ENCODE results near the gene ATG9B. TPM values are rescaled to one million over a fixed set of nuclear protein-coding genes. Genes with fewer than 3 reads are reported as not detected.

ATG9B gene
- total RNA-seq, 2 donors from 2014 or later: not detected

DNA sequence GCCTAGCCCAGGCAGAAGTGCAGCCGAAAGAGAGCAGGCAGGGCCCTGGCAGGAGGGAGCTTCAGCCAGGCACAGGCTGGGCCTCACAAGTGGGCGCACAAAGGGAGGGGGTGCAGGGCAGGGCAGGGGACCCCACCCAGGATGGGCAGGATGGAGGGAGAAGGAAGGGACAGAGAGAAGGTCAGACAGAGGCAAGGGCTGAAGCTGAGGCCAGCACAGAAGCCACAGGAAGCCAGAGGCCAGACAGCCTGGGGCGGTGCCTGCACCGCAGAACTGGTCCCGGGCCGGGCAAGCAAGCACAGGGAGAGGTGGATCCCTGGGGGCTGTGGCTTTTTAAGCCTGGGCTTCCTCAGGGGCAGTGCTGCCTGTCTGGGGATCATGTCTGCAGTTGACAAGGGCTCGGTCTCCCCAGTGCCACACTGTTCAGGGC lies 16.8 kb downstream of the ATG9B start:
- TF ChIP-seq, protein P1, sequence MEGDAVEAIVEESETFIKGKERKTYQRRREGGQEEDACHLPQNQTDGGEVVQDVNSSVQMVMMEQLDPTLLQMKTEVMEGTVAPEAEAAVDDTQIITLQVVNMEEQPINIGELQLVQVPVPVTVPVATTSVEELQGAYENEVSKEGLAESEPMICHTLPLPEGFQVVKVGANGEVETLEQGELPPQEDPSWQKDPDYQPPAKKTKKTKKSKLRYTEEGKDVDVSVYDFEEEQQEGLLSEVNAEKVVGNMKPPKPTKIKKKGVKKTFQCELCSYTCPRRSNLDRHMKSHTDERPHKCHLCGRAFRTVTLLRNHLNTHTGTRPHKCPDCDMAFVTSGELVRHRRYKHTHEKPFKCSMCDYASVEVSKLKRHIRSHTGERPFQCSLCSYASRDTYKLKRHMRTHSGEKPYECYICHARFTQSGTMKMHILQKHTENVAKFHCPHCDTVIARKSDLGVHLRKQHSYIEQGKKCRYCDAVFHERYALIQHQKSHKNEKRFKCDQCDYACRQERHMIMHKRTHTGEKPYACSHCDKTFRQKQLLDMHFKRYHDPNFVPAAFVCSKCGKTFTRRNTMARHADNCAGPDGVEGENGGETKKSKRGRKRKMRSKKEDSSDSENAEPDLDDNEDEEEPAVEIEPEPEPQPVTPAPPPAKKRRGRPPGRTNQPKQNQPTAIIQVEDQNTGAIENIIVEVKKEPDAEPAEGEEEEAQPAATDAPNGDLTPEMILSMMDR (IDR thresholded peaks at IDR 0.05): no peak
- H3K4me3 ChIP-seq: no peak overlapping the region
- H3K4me1 ChIP-seq: peaks cover 0 to 37% of the 10 kb centered on the region in 2 donors
- H3K27me3 ChIP-seq: no peaks in the 10 kb centered on the region
- H3K36me3 ChIP-seq: no peaks in the 10 kb centered on the region
- H3K27ac ChIP-seq: no peak overlapping the region
- no peak for DNase-seq (ENCODE audit: low spot score)
- H3K9me3 ChIP-seq: no peaks in the 10 kb centered on the region

DNA sequence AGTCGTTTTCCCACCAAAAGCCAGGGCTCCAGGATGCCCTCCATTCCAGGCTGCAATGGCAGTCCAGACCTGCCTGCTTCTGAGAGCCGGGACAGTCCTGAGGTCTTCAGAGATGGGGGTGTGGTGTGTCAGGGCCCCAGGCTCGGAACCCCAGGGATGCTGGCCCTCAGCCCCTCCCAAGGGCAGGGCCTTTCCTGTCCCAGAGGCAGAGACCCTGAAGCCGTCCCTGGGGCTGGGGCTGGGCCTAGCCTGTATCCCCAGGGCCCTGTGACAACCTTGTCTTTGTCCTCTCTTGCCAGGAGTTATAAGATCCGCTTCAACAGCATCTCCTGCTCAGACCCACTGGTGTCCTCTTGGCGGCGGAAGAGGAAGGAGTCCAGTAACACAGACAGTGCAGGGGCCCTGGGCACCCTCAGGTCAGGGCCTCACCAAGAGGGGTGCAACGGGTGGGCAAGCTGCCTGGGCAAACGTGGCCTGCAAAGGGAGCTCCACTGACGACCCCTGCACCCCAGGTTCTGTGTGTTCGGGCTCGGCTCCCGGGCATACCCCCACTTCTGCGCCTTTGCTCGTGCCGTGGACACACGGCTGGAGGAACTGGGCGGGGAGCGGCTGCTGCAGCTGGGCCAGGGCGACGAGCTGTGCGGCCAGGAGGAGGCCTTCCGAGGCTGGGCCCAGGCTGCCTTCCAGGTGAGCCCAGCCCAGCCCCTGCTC lies 17.5 kb downstream of the ATG9B start:
- no peak for DNase-seq (ENCODE audit: low spot score)
- H3K27me3 ChIP-seq: no peaks in the 10 kb centered on the region
- no peak overlapping the region for H3K27ac ChIP-seq
- TF ChIP-seq, protein P1 (IDR thresholded peaks at IDR 0.05): no peak
- H3K36me3 ChIP-seq: no peaks in the 10 kb centered on the region
- no peak overlapping the region for H3K4me3 ChIP-seq
- H3K9me3 ChIP-seq: no peaks in the 10 kb centered on the region
- peaks cover 0 to 37% of the 10 kb centered on the region in 2 donors for H3K4me1 ChIP-seq

DNA sequence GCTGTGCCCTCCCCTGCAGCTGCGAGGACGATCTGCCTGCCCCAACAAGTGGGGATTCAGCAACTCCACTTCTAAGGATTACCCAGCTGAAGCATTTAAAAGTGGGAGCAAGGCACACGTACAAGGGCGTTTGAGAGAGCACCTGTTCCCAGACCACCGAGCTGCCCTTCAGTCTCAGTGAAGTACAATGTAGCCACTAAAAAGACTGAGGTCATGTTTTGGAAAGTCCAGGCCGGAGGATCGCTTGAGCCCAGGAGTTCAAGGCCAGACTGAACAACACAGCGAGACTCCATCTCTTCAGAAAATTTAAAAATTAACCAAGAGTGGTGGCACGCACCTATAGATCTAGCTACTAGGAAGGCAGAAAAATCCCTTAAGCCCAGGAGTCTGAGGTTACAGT lies 18.7 kb downstream of the ATG9B start:
- no peak for DNase-seq (ENCODE audit: low spot score)
- no peaks in the 10 kb centered on the region for H3K27me3 ChIP-seq
- H3K4me3 ChIP-seq: no peak overlapping the region
- peaks cover 0 to 31% of the 10 kb centered on the region in 2 donors for H3K4me1 ChIP-seq
- H3K36me3 ChIP-seq: no peaks in the 10 kb centered on the region
- TF ChIP-seq, protein P1 (IDR thresholded peaks at IDR 0.05): no peak
- no peak overlapping the region for H3K27ac ChIP-seq
- H3K9me3 ChIP-seq: no peaks in the 10 kb centered on the region

DNA sequence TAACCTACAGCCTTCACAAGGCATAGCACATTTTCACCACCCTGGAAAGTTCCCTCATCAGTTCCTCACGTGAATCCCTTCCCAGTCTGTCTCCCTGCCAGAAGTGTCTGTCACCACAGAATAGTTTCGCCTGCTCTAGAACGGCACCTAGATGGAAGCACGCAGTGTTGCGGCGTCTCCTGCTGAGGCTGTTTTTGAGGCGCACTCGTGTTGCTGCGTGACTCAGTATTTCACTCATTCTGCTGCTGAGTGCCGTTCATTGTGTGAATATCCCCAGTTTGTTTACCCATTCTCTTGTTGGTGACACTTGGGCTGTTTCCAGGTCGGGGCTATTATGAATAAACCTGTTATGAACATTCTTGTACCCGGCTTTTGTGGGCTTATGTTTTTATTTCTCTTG lies 20.7 kb downstream of the ATG9B start:
- peaks cover 0 to 17% of the 10 kb centered on the region in 2 donors for H3K4me1 ChIP-seq
- H3K27me3 ChIP-seq: no peaks in the 10 kb centered on the region
- H3K9me3 ChIP-seq: no peaks in the 10 kb centered on the region
- no peak overlapping the region for H3K4me3 ChIP-seq
- no peak overlapping the region for H3K27ac ChIP-seq
- DNase-seq (ENCODE audit: low spot score): no peak
- H3K36me3 ChIP-seq: no peaks in the 10 kb centered on the region
- TF ChIP-seq, protein P1 (IDR thresholded peaks at IDR 0.05): no peak

DNA sequence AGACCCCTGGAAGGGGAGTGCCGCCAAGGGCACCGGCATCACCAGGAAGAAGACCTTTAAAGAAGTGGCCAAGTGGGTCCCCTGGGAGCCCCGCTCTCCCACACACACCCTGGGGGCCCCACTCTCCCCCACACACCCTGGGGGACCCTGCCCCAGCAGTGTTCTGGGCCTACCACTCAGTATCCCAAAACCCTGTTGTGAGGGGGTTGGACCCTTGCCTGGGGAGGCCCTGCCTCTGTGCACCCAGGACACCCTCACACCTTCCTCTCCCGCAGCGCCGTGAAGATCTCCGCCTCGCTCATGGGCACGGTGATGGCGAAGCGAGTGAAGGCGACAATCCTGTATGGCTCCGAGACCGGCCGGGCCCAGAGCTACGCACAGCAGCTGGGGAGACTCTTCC lies 22.7 kb downstream of the ATG9B start:
- peaks cover 0 to 6% of the 10 kb centered on the region in 2 donors for H3K4me1 ChIP-seq
- no peak overlapping the region for H3K4me3 ChIP-seq
- no peak for DNase-seq (ENCODE audit: low spot score)
- no peaks in the 10 kb centered on the region for H3K27me3 ChIP-seq
- no peak overlapping the region for H3K27ac ChIP-seq
- no peaks in the 10 kb centered on the region for H3K9me3 ChIP-seq
- H3K36me3 ChIP-seq: no peaks in the 10 kb centered on the region
- TF ChIP-seq, protein P1 (IDR thresholded peaks at IDR 0.05): no peak
